Gastroesophageal sphincter (tissue), 3 donors: ENCODE results near the gene ASIC1.

Experiments
- POLR2AphosphoS5 ChIP-seq: sonication (generic); formaldehyde crosslinking; IDR thresholded peaks from one replicate; pipeline ENCODE4 v1.6.1; 2017; ENCODE audit warnings: antibody characterized with exemption
- TF ChIP-seq, protein P1 (sequence below), 4 experiments: fragments of 200-600 bp in 2 of 4; fragments of 450-650 bp in 2 of 4; sonication (generic) in 1 of 4; IDR thresholded peaks; one replicate each; pipeline ENCODE4 v1.5.1; 2017 to 2019; ENCODE audit warnings: antibody characterized with exemption in 4 of 4, mild to moderate bottlenecking in 2 of 4, moderate library complexity in 2 of 4

DNA sequence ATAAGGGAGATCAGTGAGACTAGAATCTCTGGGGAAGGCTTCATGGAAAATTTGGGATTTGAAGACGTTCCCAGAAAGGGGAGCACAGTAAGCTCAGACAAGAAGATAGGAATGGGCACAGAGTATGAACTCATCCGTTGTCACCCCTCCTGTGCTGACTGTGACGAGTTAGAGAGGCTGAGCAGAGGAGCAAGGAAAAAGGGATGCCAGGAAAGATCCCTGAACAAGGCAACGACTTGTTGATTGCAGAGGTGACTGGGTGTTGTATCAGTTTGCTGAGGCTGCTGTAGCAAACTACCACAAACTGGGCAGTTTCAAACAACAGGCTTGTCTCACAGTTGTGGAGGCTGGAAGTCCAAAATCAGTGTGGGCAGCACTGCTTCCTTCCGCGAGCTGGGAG lies 40.6 kb downstream of the ASIC1 start:
- TF ChIP-seq, protein P1, sequence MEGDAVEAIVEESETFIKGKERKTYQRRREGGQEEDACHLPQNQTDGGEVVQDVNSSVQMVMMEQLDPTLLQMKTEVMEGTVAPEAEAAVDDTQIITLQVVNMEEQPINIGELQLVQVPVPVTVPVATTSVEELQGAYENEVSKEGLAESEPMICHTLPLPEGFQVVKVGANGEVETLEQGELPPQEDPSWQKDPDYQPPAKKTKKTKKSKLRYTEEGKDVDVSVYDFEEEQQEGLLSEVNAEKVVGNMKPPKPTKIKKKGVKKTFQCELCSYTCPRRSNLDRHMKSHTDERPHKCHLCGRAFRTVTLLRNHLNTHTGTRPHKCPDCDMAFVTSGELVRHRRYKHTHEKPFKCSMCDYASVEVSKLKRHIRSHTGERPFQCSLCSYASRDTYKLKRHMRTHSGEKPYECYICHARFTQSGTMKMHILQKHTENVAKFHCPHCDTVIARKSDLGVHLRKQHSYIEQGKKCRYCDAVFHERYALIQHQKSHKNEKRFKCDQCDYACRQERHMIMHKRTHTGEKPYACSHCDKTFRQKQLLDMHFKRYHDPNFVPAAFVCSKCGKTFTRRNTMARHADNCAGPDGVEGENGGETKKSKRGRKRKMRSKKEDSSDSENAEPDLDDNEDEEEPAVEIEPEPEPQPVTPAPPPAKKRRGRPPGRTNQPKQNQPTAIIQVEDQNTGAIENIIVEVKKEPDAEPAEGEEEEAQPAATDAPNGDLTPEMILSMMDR (IDR thresholded peaks at IDR 0.05) = no peak
- TF ChIP-seq POLR2AphosphoS5 = no peak
